Upper lobe of right lung (tissue), 1 donor: ENCODE data around the gene SGPL1. TPM values are rescaled to one million over a fixed set of nuclear protein-coding genes. Genes with fewer than 3 reads are reported as not detected.

Source experiments
- ATAC-seq: fragments of 200-7000 bp; cut with Tn5 transposase; one replicate; pipeline ENCODE4 v1.9.1; 2020; ENCODE audit warnings: mild to moderate bottlenecking, moderate library complexity
- DNase-seq: peaks from one replicate; pipeline ENCODE4 v3.0.0-alpha.2; 2020
- H3K27ac ChIP-seq: fragments of 200-600 bp; one replicate; pipeline ENCODE4 v1.8.0; 2022
- H3K27me3 ChIP-seq: fragments of 200-600 bp; one replicate; pipeline ENCODE4 v1.8.0; 2022; ENCODE audit warnings: mild to moderate bottlenecking
- H3K36me3 ChIP-seq: fragments of 200-600 bp; one replicate; pipeline ENCODE4 v1.8.0; 2022
- H3K4me1 ChIP-seq: fragments of 200-600 bp; one replicate; pipeline ENCODE4 v1.8.0; 2022
- H3K4me3 ChIP-seq: fragments of 200-600 bp; one replicate; pipeline ENCODE4 v1.8.0; 2022; ENCODE audit warnings: mild to moderate bottlenecking
- H3K9me3 ChIP-seq: fragments of 200-600 bp; one replicate; pipeline ENCODE4 v1.8.0; 2022
- intact Hi-C: fragments of 100-400 bp; cut with DNase I; formaldehyde crosslinking; loops from one replicate; pipeline ENCODE4 v1.11.0; 2022
- total RNA-seq: library from RNA; stranded (reverse); fragmentation: NEBNext Ultra II Directional; extraction: Animal tissue kit (Norgen Biotek cat#: 25700); gene quantifications from one replicate; pipeline ENCODE4 v1.2.1, GENCODE V29; 2021
- TF ChIP-seq, protein P1 (sequence below): fragments of 200-600 bp; IDR thresholded peaks from one replicate; pipeline ENCODE4 v1.8.0; 2022; ENCODE audit warnings: antibody characterized with exemption
- donor health status: DM: no; HTN: yes; CAD: no; lungs with severe emphysema.

SGPL1 gene
- total RNA-seq, 1 donor from 2014 or later = 38.3 TPM

DNA sequence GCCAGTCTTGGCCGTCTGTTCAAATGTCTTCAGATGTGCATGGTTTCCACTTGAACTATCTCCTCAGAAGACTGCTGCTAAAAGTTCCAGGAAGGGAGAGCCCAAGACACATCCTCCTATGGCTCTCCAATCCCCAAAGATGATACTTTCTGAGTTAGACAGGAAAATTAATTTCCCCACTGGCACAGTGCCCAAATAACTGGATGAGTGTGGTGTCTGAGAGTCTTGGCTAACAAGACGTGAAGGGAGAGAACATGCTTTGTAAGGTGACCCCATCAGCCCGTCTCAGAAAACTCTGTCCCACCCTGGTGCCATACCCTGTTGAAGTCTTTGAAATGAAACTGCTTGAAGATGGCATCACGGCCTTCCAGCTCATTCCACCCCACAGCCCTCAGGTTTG, 69.7 kb downstream of the SGPL1 start:
- intact Hi-C loops = no loop called here
- TF ChIP-seq, protein P1, sequence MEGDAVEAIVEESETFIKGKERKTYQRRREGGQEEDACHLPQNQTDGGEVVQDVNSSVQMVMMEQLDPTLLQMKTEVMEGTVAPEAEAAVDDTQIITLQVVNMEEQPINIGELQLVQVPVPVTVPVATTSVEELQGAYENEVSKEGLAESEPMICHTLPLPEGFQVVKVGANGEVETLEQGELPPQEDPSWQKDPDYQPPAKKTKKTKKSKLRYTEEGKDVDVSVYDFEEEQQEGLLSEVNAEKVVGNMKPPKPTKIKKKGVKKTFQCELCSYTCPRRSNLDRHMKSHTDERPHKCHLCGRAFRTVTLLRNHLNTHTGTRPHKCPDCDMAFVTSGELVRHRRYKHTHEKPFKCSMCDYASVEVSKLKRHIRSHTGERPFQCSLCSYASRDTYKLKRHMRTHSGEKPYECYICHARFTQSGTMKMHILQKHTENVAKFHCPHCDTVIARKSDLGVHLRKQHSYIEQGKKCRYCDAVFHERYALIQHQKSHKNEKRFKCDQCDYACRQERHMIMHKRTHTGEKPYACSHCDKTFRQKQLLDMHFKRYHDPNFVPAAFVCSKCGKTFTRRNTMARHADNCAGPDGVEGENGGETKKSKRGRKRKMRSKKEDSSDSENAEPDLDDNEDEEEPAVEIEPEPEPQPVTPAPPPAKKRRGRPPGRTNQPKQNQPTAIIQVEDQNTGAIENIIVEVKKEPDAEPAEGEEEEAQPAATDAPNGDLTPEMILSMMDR = no peak
- no peak overlapping the region for H3K27ac ChIP-seq
- no peak overlapping the region for H3K4me3 ChIP-seq
- ATAC-seq (no peak), DNase-seq (no peak)
- peaks cover 16% of the 10 kb centered on the region for H3K4me1 ChIP-seq
- H3K36me3 ChIP-seq = peaks cover 30% of the 10 kb centered on the region
- no peaks in the 10 kb centered on the region for H3K9me3 ChIP-seq
- H3K27me3 ChIP-seq = no peaks in the 10 kb centered on the region

DNA sequence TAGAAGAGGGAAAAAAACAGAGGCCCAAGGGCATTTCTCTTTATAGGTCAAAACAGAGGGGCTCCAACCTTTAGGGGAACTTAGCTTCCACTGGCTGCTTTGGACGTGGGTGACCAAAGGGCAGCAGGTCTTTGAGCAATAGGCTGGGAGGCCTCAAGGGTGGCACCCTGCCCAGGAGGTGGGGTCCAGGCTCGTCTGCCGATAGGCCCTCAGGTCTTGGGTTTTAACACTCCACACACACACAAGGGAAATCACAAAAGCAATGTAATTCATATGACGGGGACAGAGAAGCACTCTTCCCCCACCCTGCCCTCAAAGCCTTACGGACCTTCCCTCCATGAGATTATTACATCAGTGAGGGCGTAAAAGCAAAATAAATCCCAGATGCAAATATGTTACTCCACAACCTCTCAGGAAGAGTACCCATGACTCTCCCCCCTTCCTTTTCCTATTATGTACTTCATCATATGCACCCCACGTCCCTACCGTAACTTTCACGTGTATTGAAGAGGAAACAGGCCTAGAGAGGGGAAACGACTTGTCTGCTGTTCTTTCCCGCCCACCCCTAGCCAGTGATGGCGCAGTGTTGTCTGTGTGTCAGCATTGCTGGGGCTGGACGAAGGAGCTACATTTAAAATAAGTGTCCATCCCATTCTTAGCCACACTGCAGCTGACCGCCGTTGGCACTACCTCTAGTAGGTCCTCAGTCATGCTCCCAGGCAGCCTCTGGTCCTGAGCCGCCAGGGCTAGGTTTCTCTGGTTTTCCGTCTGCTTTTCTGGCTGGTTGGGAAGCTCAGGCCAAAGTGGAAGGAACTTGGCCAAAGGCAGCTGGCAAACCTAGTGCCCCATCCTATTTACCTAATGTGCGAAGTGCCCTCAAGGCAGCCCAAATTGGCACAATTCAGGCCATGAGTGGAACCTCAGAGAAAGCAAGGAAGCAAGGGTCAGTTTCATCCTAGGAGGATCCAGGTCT, 70.5 kb downstream of the SGPL1 start:
- H3K27me3 ChIP-seq = no peaks in the 10 kb centered on the region
- H3K4me3 ChIP-seq = no peak overlapping the region
- H3K9me3 ChIP-seq = no peaks in the 10 kb centered on the region
- peak; percentile 1 for ATAC-seq
- DNase-seq = peak; percentile 76
- TF ChIP-seq, protein P1 = no peak
- peaks cover 16% of the 10 kb centered on the region for H3K4me1 ChIP-seq
- H3K27ac ChIP-seq = no peak overlapping the region
- intact Hi-C loops = no loop called here
- H3K36me3 ChIP-seq = peaks cover 30% of the 10 kb centered on the region

DNA sequence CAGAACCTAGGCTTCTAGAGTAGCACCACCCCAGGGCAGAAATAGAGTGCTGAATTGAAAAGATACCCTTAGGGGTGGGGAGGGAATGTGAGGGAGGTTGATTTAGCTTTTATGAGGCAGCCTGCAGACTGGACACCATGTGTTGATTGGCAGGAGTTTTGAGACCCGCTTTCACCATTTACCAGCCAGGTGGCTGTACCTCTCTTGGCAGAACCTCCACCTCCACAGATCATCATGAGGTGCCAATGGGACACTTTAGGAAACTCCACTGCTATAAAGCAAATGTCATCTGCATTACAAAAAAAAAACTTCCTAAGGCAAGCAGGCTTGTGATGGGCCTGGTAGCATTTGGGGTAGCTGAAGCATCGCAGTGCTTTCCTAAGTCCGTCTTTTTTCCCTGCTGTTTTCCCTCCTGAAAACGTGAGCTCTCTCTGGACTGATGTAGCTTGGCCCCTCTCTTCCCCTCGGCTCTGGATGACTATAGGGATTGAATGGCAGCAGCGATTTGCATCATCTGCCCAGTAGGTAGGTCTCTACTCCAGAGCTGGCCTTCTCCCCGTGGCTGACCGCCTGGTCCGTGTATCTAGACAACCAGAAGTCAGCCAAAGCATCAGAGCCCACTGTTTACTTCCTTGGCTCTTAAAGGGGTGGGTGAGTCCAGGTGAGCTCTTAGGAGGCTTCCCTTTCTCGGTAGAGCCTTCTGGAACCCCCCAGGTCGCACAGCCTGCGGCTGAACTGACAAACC, 71.3 kb downstream of the SGPL1 start:
- H3K27ac ChIP-seq = peak overlapping the region; percentile 86
- H3K27me3 ChIP-seq = no peaks in the 10 kb centered on the region
- H3K9me3 ChIP-seq = no peaks in the 10 kb centered on the region
- intact Hi-C loops = no loop called here
- ATAC-seq (no peak), DNase-seq (no peak)
- peaks cover 30% of the 10 kb centered on the region for H3K36me3 ChIP-seq
- TF ChIP-seq, protein P1 = no peak
- peak overlapping the region; percentile 79 for H3K4me3 ChIP-seq
- H3K4me1 ChIP-seq = peaks cover 16% of the 10 kb centered on the region

DNA sequence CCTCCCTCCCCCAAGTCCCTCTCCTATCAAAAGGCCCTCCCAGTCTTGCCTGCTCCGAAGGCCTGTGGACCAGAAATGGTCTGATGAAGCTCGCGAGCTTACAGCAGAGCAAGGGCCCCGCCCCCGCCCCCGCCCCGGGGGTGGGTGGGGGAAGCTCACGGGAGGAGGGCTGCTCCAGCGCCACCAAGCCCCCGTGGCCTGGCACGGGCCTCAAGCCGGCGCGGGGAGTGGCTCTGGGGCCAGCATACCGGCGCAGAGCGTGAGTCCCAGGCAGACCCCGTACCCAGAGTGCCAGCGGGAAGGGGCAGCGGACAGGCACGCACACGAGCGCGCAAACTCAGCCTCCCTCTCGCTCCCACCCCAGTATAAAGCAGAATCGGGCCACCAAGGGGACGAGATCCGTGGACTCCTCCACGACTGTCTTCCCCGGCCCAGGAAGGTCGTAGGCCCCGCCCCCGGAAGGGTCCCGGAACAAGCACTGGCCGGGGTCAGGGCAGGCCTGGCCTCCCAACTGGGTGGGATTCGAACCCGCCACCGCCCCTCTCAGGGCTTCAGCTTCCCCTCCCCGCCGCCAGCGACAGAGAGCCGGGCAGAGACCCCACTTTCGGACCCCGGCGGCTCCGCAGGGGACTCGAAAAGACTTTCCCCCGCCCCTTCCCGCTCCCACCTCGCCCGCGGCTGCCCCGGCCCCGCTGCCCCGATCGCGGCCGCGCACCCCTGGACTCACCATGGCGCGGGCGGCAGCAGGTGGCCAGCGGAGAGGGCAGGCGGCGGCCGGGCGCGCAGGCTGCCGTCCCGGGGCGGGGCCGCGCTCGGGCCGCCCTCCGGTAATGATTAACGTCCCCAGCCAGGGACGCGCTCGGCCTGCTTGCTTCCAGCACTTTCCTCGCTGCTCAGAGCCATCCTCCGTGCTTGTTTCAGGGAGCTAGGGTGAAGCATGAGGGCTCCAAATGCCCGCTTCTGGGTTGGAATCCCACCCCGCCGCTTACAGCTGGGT, 72.4 kb downstream of the SGPL1 start, which contains the start of gene PCBD1:
Gene PCBD1, minus strand, starts transcription at position 762 of the 997 bp plus-strand sequence. Its CDS starts 32 bp downstream, at position 730.
- H3K9me3 ChIP-seq = no peaks in the 10 kb centered on the region
- H3K36me3 ChIP-seq = peaks cover 22% of the 10 kb centered on the region
- peak; percentile 92 for ATAC-seq
- TF ChIP-seq, protein P1 = no peak
- DNase-seq = peak; percentile 91
- H3K27me3 ChIP-seq = no peaks in the 10 kb centered on the region
- intact Hi-C loops = no loop called here
- H3K4me3 ChIP-seq = peak within 1 kb of the TSS; percentile 79
- H3K27ac ChIP-seq = peak within 1 kb of the TSS; percentile 86
- H3K4me1 ChIP-seq = peaks cover 16% of the 10 kb centered on the region

DNA sequence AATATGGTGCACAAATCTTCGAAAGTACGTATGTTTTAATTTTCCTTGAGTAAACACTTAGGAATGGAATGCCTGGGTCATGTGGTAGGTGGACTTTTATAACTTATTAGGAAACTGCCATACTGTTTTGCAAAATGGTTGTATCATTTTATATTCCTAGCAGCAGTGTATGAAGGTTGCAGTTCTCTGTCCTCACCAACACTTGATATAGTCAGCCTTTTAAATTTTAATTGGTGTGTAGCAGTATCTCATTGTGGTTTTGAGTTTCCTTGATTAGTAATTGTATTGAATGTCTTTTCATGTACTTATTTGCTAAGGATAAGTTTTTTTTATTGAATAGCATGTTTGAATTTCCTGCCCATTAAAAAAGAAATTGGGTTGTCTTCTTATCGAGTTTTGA, 73.5 kb downstream of the SGPL1 start:
- Histone ChIP-seq H3K27ac (no peak overlapping the region), H3K4me1 (peaks cover 16% of the 10 kb centered on the region), H3K9me3 (no peaks in the 10 kb centered on the region), H3K27me3 (no peaks in the 10 kb centered on the region), H3K4me3 (no peak overlapping the region), H3K36me3 (peaks cover 11% of the 10 kb centered on the region)
- ATAC-seq (no peak), DNase-seq (no peak)
- TF ChIP-seq, protein P1 = no peak
- intact Hi-C loops = no loop called here
